ENCODE data around the gene SFI1. TPM values are rescaled to one million over a fixed set of nuclear protein-coding genes. Genes with fewer than 3 reads are reported as not detected.
"Not testable (repeated sequence)": the region's sequence is repeated elsewhere in the genome, so short reads cannot be mapped to it uniquely, and the experiment has no call there.

The SFI1 gene
- total and polyA plus RNA-seq, 2 experiments from 2014 or later, result 9.0 to 17.5 TPM

DNA sequence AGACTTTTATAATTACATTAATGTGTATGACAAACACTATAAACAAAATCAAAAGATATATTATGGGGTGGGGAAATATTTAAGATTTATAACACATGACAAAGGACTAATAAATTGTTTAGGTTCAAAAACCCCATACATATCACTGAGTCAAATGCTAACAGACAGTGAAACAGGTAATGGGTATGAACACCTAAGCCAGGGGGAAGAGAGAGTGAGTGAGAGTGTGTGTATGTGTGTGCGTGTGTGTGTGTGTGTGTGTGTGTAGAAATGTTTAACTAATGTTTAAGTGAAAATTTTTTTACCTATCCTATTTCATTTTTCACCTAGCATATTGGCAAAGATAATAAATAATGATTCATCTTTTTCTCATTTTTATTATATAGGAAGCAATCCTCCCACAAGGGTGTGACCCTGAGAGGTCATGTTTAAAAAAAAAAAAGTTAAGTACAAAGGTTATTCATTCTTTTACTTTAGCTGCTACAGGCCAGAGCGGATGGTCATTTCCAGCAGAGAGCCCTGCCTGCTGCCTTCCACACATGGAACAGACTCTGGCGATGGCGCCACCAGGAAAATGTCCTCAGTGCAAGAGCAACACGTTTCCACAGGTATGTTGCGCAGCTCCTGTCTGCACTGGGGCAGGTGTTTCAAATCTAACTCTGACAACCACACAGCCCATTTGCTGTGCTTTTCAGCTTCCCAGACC is 92.8 kb downstream of the SFI1 start:
- no peak for DNase-seq
- no peaks in the 10 kb centered on the region for H3K27me3 ChIP-seq (replicated peaks; ENCODE audit: insufficient read depth)
- no peak overlapping the region for H3K4me3 ChIP-seq
- no peaks in the 10 kb centered on the region for H3K9me3 ChIP-seq (ENCODE audit: low read depth)
- TF ChIP-seq EZH2 (IDR thresholded peaks at IDR 0.05; ENCODE audit: insufficient read depth, poor library complexity, severe bottlenecking), result no peak
- TF ChIP-seq EZH2phosphoT487 (IDR thresholded peaks at IDR 0.05; ENCODE audit: insufficient read depth, low read depth), result no peak
- no peak overlapping the region for H2AFZ ChIP-seq
- no peak overlapping the region for H3K4me2 ChIP-seq (ENCODE audit: unreplicated experiment)
- H3K27ac ChIP-seq, result no peak overlapping the region
- H4K20me1 ChIP-seq (ENCODE audit: insufficient read depth), result no peaks in the 10 kb centered on the region
- H3K4me1 ChIP-seq (ENCODE audit: insufficient read depth), result peaks cover 30% of the 10 kb centered on the region
- no peaks in the 10 kb centered on the region for H3K36me3 ChIP-seq (ENCODE audit: low read depth)
- no peaks in the 10 kb centered on the region for H3K9me2 ChIP-seq (ENCODE audit: insufficient read depth)
- no peaks in the 10 kb centered on the region for H3K79me2 ChIP-seq (ENCODE audit: insufficient read depth)
- no peak overlapping the region for H3K9ac ChIP-seq
- WGBS, 2 experiments (ENCODE audit: low coverage in 1 of 2, low lambda C conversion rate in 2 of 2, missing lambda C conversion rate in 2 of 2), result 81 to 84% methylated on average over 6 of the region's 6 CpGs
- in situ Hi-C loops (cut with MboI), result no loop called here
- H3F3A ChIP-seq (ENCODE audit: insufficient read depth), result peaks cover 28% of the 10 kb centered on the region

DNA sequence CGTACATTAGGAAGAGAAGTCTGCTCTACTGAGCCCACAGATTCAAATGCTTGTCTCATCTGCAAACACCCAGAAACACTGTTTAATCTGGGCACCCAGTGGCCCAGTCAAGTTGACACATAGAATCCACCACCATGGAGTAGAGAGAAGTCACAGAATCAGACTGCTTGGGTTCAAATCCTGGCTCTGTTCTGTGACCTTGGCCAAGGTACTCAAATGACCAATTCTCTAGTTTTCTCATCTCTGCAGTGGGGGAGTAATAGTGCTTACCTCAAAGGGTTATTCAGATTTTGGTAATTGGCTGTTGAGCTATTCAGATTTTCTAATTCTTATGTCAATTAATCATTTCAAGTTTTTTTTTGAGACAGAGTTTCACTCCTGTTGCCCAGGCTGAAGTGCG is 93.8 kb downstream of the SFI1 start:
- in situ Hi-C loops (cut with MboI); H3K9ac ChIP-seq; H3K27ac ChIP-seq; H3K27me3 ChIP-seq (replicated peaks; ENCODE audit: insufficient read depth); H2AFZ ChIP-seq; H3K9me2 ChIP-seq (ENCODE audit: insufficient read depth); H3K79me2 ChIP-seq (ENCODE audit: insufficient read depth); H3K36me3 ChIP-seq (ENCODE audit: low read depth); H3K4me3 ChIP-seq; H3K4me2 ChIP-seq (ENCODE audit: unreplicated experiment); H3K9me3 ChIP-seq (ENCODE audit: low read depth); DNase-seq; H4K20me1 ChIP-seq (ENCODE audit: insufficient read depth): not testable (repeated sequence)
- peaks cover 19% of the 10 kb centered on the region for H3K4me1 ChIP-seq (ENCODE audit: insufficient read depth)
- H3F3A ChIP-seq (ENCODE audit: insufficient read depth), result peaks cover 20% of the 10 kb centered on the region
- 100% methylated on average over 1 of the region's 2 CpGs for WGBS, 2 experiments (ENCODE audit: low coverage in 1 of 2, low lambda C conversion rate in 2 of 2, missing lambda C conversion rate in 2 of 2)

DNA sequence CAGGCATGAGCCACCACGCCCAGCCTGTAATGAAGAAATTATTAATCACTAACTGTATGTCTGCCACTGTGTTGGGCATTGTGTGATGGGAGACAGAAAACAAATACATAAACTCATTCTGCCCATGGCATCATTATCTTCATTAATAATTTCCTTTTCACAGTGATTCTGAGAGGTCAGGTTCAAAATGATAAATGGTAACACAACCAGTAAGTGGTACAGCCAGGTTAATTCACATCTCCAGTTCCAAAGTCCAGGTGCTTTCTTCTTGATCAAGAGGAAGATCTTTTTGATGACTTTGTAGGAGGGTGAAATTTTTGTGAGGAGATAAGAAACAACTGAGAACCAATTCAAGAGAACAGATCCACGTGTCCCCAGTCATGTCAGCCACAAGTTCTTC is 98.9 kb downstream of the SFI1 start:
- Histone ChIP-seq H3K79me2 (ENCODE audit: insufficient read depth) (no peaks in the 10 kb centered on the region), H3K27ac (no peak overlapping the region), H3K27me3 (replicated peaks; ENCODE audit: insufficient read depth) (no peaks in the 10 kb centered on the region), H2AFZ (no peak overlapping the region), H3F3A (ENCODE audit: insufficient read depth) (no peaks in the 10 kb centered on the region), H3K36me3 (ENCODE audit: low read depth) (no peaks in the 10 kb centered on the region), H3K4me1 (ENCODE audit: insufficient read depth) (no peaks in the 10 kb centered on the region), H3K4me2 (ENCODE audit: unreplicated experiment) (no peak overlapping the region), H3K9me2 (ENCODE audit: insufficient read depth) (no peaks in the 10 kb centered on the region), H3K4me3 (no peak overlapping the region), H3K9ac (no peak overlapping the region), H4K20me1 (ENCODE audit: insufficient read depth) (no peaks in the 10 kb centered on the region), H3K9me3 (ENCODE audit: low read depth) (no peaks in the 10 kb centered on the region)
- WGBS, 2 experiments (ENCODE audit: low coverage in 1 of 2, low lambda C conversion rate in 2 of 2, missing lambda C conversion rate in 2 of 2), result 91 to 100% methylated on average over 2 of the region's 2 CpGs
- TF ChIP-seq EZH2 (IDR thresholded peaks at IDR 0.05; ENCODE audit: insufficient read depth, poor library complexity, severe bottlenecking) (no peak), EZH2phosphoT487 (IDR thresholded peaks at IDR 0.05; ENCODE audit: insufficient read depth, low read depth) (no peak)
- in situ Hi-C loops (cut with MboI), result no loop called here
- no peak for DNase-seq

DNA sequence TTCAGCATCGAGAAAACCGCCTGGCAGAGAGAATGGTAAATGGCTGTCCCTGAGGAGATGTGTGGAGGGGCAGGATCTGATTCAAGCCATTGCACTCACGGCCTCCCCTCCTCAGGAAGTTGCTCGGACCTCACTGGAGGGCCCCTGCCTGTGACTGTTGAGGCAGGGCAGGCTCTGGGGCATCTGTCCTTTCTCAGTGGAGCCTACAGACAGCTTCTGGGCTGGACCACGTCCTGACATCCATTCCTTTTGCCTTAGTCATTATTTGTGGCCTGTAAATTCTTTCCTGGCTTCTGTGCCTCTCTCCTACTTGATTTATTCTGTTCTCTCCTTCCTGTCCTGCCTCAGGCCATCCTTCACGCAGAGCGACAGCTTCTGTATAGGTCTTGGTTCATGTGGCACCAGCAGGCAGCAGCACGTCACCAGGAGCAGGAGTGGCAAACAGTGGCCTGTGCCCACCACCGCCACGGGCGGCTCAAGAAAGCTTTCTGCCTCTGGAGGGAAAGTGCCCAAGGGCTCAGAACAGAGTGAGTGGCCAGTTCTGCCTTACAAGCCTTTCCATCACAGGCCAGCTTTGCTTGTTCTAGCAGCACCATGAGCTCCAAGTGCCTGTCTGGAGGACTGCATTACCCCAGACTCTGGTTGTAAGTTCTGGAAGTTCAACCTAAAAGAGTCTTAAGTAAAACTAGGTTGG is 106.1 kb downstream of the SFI1 start:
- peak; percentile 88 for DNase-seq
- H3F3A ChIP-seq (ENCODE audit: insufficient read depth), result peaks cover 15% of the 10 kb centered on the region
- H4K20me1 ChIP-seq (ENCODE audit: insufficient read depth), result no peaks in the 10 kb centered on the region
- no peaks in the 10 kb centered on the region for H3K36me3 ChIP-seq (ENCODE audit: low read depth)
- no peak for TF ChIP-seq EZH2phosphoT487 (IDR thresholded peaks at IDR 0.05; ENCODE audit: insufficient read depth, low read depth)
- no peak for TF ChIP-seq EZH2 (IDR thresholded peaks at IDR 0.05; ENCODE audit: insufficient read depth, poor library complexity, severe bottlenecking)
- H3K27ac ChIP-seq, result peak overlapping the region; percentile 69
- H3K27me3 ChIP-seq (replicated peaks; ENCODE audit: insufficient read depth), result no peaks in the 10 kb centered on the region
- H3K4me2 ChIP-seq (ENCODE audit: unreplicated experiment), result peak overlapping the region; percentile 3
- no peak overlapping the region for H2AFZ ChIP-seq
- in situ Hi-C loops (cut with MboI), result no loop called here
- 36 to 39% methylated on average over 11 of the region's 11 CpGs for WGBS, 2 experiments (ENCODE audit: low coverage in 1 of 2, low lambda C conversion rate in 2 of 2, missing lambda C conversion rate in 2 of 2)
- H3K9me3 ChIP-seq (ENCODE audit: low read depth), result no peaks in the 10 kb centered on the region
- H3K9me2 ChIP-seq (ENCODE audit: insufficient read depth), result no peaks in the 10 kb centered on the region
- peaks cover 15% of the 10 kb centered on the region for H3K4me1 ChIP-seq (ENCODE audit: insufficient read depth)
- no peaks in the 10 kb centered on the region for H3K79me2 ChIP-seq (ENCODE audit: insufficient read depth)
- no peak overlapping the region for H3K4me3 ChIP-seq
- peak overlapping the region; percentile 16; the same call in 1 of the 2 replicates for H3K9ac ChIP-seq
